ENCODE results near the gene ELP5. TPM values are rescaled to one million over a fixed set of nuclear protein-coding genes. Genes with fewer than 3 reads are reported as not detected.

The ELP5 gene
- polyA plus RNA-seq, 3 donors, result 36.1 to 49.5 (median 44.1) TPM

GRCh38 chr17:7226721-7227710, 25.0 kb upstream of the ELP5 start:
- H3K9me3 Mint-ChIP-seq, result no peaks in the 10 kb centered on the region
- peaks cover 73 to 86% of the 10 kb centered on the region in 2 donors for H3K36me3 Mint-ChIP-seq
- Histone ChIP-seq H3K79me2 (ENCODE audit: insufficient read depth, low read length) (peaks cover 19% of the 10 kb centered on the region), H3K4me2 (replicated peaks; ENCODE audit: extremely low read depth, low read length, poor library complexity, severe bottlenecking) (no peak overlapping the region), H3K4me3 (replicated peaks in 1 of 3; ENCODE audit: low read depth in 2 of 3, low read length in 3 of 3) (no peak overlapping the region), H3K36me3 (replicated peaks in 1 of 2; ENCODE audit: control insufficient read depth in 1 of 2, insufficient read depth in 2 of 2, low read length in 2 of 2) (peaks cover 62 to 88% of the 10 kb centered on the region in 2 donors), H4K20me1 (ENCODE audit: insufficient read depth, low read length) (peaks cover 6% of the 10 kb centered on the region), H2AFZ (ENCODE audit: insufficient read depth, low read depth, low read length, poor library complexity, severe bottlenecking) (no peak overlapping the region), H3K27me3 (ENCODE audit: control insufficient read depth in 2 of 2, insufficient read depth in 2 of 2, low read length in 2 of 2) (no peaks in the 10 kb centered on the region), H3K9me3 (replicated peaks in 1 of 2; ENCODE audit: control insufficient read depth in 1 of 2, insufficient read depth in 1 of 2, low read length in 2 of 2) (no peaks in the 10 kb centered on the region), H3K4me1 (ENCODE audit: control insufficient read depth in 1 of 2, insufficient read depth in 2 of 2, low read length in 2 of 2) (peaks cover 3 to 7% of the 10 kb centered on the region in 2 donors), H3K27ac (ENCODE audit: low read depth in 1 of 2, low read length in 2 of 2) (no peak overlapping the region), H3K9ac (ENCODE audit: insufficient read depth, low read length, poor library complexity, severe bottlenecking) (no peak overlapping the region)
- peaks cover 7% of the 10 kb centered on the region for H3K4me1 Mint-ChIP-seq
- WGBS (ENCODE audit: insufficient coverage), result 95% methylated on average over 29 of the region's 31 CpGs
- intact Hi-C loops (cut with micrococcal nuclease), result no loop called here
- TF ChIP-seq CTCF (IDR thresholded peaks at IDR 0.05), result no peak
- no peak for DNase-seq
- H3K4me3 Mint-ChIP-seq, result no peak overlapping the region
- H3K27ac Mint-ChIP-seq, result peak overlapping the region in 2 of 7 donors; percentile 45 to 60
- H3K27me3 Mint-ChIP-seq (ENCODE audit: low read depth in 3 of 3), result no peaks in the 10 kb centered on the region

GRCh38 chr17:7228920-7229319, 23.1 kb upstream of the ELP5 start:
- Mint-ChIP-seq H3K36me3 (peaks cover 56 to 67% of the 10 kb centered on the region in 2 donors), H3K27ac (peak overlapping the region in 1 of 7 donors; percentile 53)
- peaks cover 43 to 69% of the 10 kb centered on the region in 2 donors for H3K36me3 ChIP-seq (replicated peaks in 1 of 2; ENCODE audit: control insufficient read depth in 1 of 2, insufficient read depth in 2 of 2, low read length in 2 of 2)

More at GRCh38 chr17:7228920-7229319, 23.1 kb upstream of the ELP5 start:
- H3K27ac ChIP-seq (ENCODE audit: low read depth in 1 of 2, low read length in 2 of 2), result no peak overlapping the region
- 95% methylated on average over 13 of the region's 14 CpGs for WGBS (ENCODE audit: insufficient coverage)
- no peaks in the 10 kb centered on the region for H3K27me3 ChIP-seq (ENCODE audit: control insufficient read depth in 2 of 2, insufficient read depth in 2 of 2, low read length in 2 of 2)
- peaks cover 20 to 25% of the 10 kb centered on the region in 2 donors for H3K4me1 ChIP-seq (ENCODE audit: control insufficient read depth in 1 of 2, insufficient read depth in 2 of 2, low read length in 2 of 2)
- H4K20me1 ChIP-seq (ENCODE audit: insufficient read depth, low read length), result peaks cover 8% of the 10 kb centered on the region
- Mint-ChIP-seq H3K4me1 (peaks cover 22% of the 10 kb centered on the region), H3K27me3 (ENCODE audit: low read depth in 3 of 3) (no peaks in the 10 kb centered on the region), H3K4me3 (no peak overlapping the region), H3K9me3 (no peaks in the 10 kb centered on the region)
- H3K9ac ChIP-seq (ENCODE audit: insufficient read depth, low read length, poor library complexity, severe bottlenecking), result no peak overlapping the region
- H3K9me3 ChIP-seq (replicated peaks in 1 of 2; ENCODE audit: control insufficient read depth in 1 of 2, insufficient read depth in 1 of 2, low read length in 2 of 2), result no peaks in the 10 kb centered on the region
- DNase-seq, result no peak
- TF ChIP-seq CTCF (IDR thresholded peaks at IDR 0.05), result no peak
- peaks cover 38% of the 10 kb centered on the region for H3K79me2 ChIP-seq (ENCODE audit: insufficient read depth, low read length)
- no peak overlapping the region for H3K4me2 ChIP-seq (replicated peaks; ENCODE audit: extremely low read depth, low read length, poor library complexity, severe bottlenecking)
- no peak overlapping the region for H2AFZ ChIP-seq (ENCODE audit: insufficient read depth, low read depth, low read length, poor library complexity, severe bottlenecking)
- intact Hi-C loops (cut with micrococcal nuclease), result no loop called here
- H3K4me3 ChIP-seq (replicated peaks in 1 of 3; ENCODE audit: low read depth in 2 of 3, low read length in 3 of 3), result no peak overlapping the region
